Brain microvascular endothelial cell (primary cell): ENCODE measurements around the gene ATP10D.

Experiments
- DNase-seq: peaks from one replicate; pipeline ENCODE4 v3.0.0-alpha.2; 2020
- H3K27ac ChIP-seq: fragments of 250-450 bp; sonication (Bioruptor Pico); 2 replicates; pipeline ENCODE4 v1.5.1; 2020; ENCODE audit warnings: mild to moderate bottlenecking, moderate library complexity
- H3K27me3 ChIP-seq: fragments of 250-450 bp; sonication (Bioruptor Pico); replicated peaks from 2 replicates; pipeline ENCODE4 v1.5.1; 2020; ENCODE audit warnings: mild to moderate bottlenecking
- H3K36me3 ChIP-seq: fragments of 250-450 bp; sonication (Bioruptor Pico); replicated peaks from 2 replicates; pipeline ENCODE4 v1.5.1; 2020; ENCODE audit warnings: mild to moderate bottlenecking
- H3K4me3 ChIP-seq: 2 replicates; pipeline ENCODE4 v1.5.1; 2011; ENCODE audit warnings: low read depth, mild to moderate bottlenecking, control low read depth, low read length, moderate library complexity
- CTCF ChIP-seq: IDR thresholded peaks from 2 replicates; pipeline ENCODE4 v1.5.1; 2011; ENCODE audit warnings: low read depth, mild to moderate bottlenecking, moderate library complexity, low read length, control low read depth, inconsistent platforms; ENCODE audit errors: missing control alignments
- in situ Hi-C: cut with HindIII; loops from 2 replicates; pipeline ENCODE4 v1.10.0; 2017; ENCODE audit warnings: low sequenced_read_pairs, low pct_ligation_motif_present

The ATP10D gene

GRCh38 chr4:47624031-47624441, 139.0 kb downstream of the ATP10D start:
- in situ Hi-C loops: no loop called here
- TF ChIP-seq CTCF: no peak
- H3K27ac ChIP-seq: peak overlapping the region; percentile 65
- H3K4me3 ChIP-seq: no peak overlapping the region
- no peaks in the 10 kb centered on the region for H3K27me3 ChIP-seq
- peak; percentile 68 for DNase-seq
- no peaks in the 10 kb centered on the region for H3K36me3 ChIP-seq

GRCh38 chr4:47631161-47631560, 146.1 kb downstream of the ATP10D start:
- no peak for DNase-seq
- Histone ChIP-seq H3K27ac (no peak overlapping the region), H3K4me3 (no peak overlapping the region), H3K27me3 (no peaks in the 10 kb centered on the region), H3K36me3 (no peaks in the 10 kb centered on the region)
- TF ChIP-seq CTCF: no peak
- in situ Hi-C loops: no loop called here

GRCh38 chr4:47639531-47639930, 154.5 kb downstream of the ATP10D start:
- in situ Hi-C loops: no loop called here
- TF ChIP-seq CTCF: no peak

GRCh38 chr4:47640911-47641310, 155.8 kb downstream of the ATP10D start:
- Histone ChIP-seq H3K36me3 (no peaks in the 10 kb centered on the region), H3K4me3 (no peak overlapping the region), H3K27ac (peak overlapping the region; percentile 37), H3K27me3 (no peaks in the 10 kb centered on the region)
- no peak for TF ChIP-seq CTCF
- no peak for DNase-seq
- in situ Hi-C loops: no loop called here

More at GRCh38 chr4:47639531-47639930, 154.5 kb downstream of the ATP10D start:
- no peak overlapping the region for H3K4me3 ChIP-seq
- no peaks in the 10 kb centered on the region for H3K36me3 ChIP-seq
- H3K27ac ChIP-seq: peak overlapping the region; percentile 48
- no peaks in the 10 kb centered on the region for H3K27me3 ChIP-seq
- DNase-seq: peak; percentile 78

- H3K27me3 ChIP-seq: no peaks in the 10 kb centered on the region
- no peak overlapping the region for H3K27ac ChIP-seq
- peak; percentile 12 for DNase-seq
- no peak overlapping the region for H3K4me3 ChIP-seq
- TF ChIP-seq CTCF: no peak
- no peaks in the 10 kb centered on the region for H3K36me3 ChIP-seq
- in situ Hi-C loops: no loop called here
These were observed 156.7 kb downstream of the ATP10D start for GRCh38 chr4:47641755-47642154.

GRCh38 chr4:47642191-47642830, 157.2 kb downstream of the ATP10D start:
- DNase-seq: no peak
- no peak for TF ChIP-seq CTCF
- H3K27me3 ChIP-seq: no peaks in the 10 kb centered on the region

More at GRCh38 chr4:47642191-47642830, 157.2 kb downstream of the ATP10D start:
- H3K4me3 ChIP-seq: no peak overlapping the region
- in situ Hi-C loops: no loop called here
- no peaks in the 10 kb centered on the region for H3K36me3 ChIP-seq
- no peak overlapping the region for H3K27ac ChIP-seq
